Spleen (tissue), 7 donors: ENCODE data around the gene PRKCH.

Source experiments
- CTCF ChIP-seq, 11 experiments: fragments of 200-600 bp in 7 of 11; fragments of 450-650 bp in 4 of 11; sonication (generic) in 4 of 11; IDR thresholded peaks in 8 of 11; conservative IDR thresholded peaks in 3 of 11; 1 replicate in 7 of 11; 2 replicates in 4 of 11; pipeline versions ENCODE4 v1.4.0 to v1.8.0; 2016 to 2021; ENCODE audit warnings: antibody characterized with exemption in 11 of 11, inconsistent platforms in 4 of 11, mild to moderate bottlenecking in 1 of 11
- POLR2A ChIP-seq, 3 donors: fragments of 450-650 bp; IDR thresholded peaks; one replicate each; pipeline ENCODE4 v1.5.1; 2017; ENCODE audit warnings: antibody characterized with exemption in 3 of 3, mild to moderate bottlenecking in 1 of 3
- donor health status: DM: no; HTN: no; CAD: no; lungs with moderate emphysema.
- donor health status: DM: no; HTN: no; CAD: no.
- donor health status: DM: no; HTN: no; CAD: no.

- TF ChIP-seq CTCF (IDR thresholded peaks at IDR 0.05 in 8 of 11, conservative IDR thresholded peaks at IDR 0.05 in 3 of 11) (no peak), POLR2A (IDR thresholded peaks at IDR 0.05) (no peak)
Observed at GRCh38 chr14:61573748-61574513, 252.6 kb downstream of the PRKCH start.
